Gastroesophageal sphincter (tissue), 4 donors: Measurements from ENCODE around the gene WWC2. TPM values are rescaled to one million over a fixed set of nuclear protein-coding genes. Genes with fewer than 3 reads are reported as not detected.

Experiments
- ATAC-seq: fragments of 150-250 bp; one replicate; pipeline ENCODE4 v1.9.1; 2016; ENCODE audit warnings: mild to moderate bottlenecking, moderate library complexity
- H3K27ac ChIP-seq, 4 donors: fragments of 200-600 bp; sonication (generic) in 3 of 4; 1 replicate in 3 of 4; 2 replicates in 1 of 4; pipeline ENCODE4 v1.5.1; 2016 to 2019
- H3K27me3 ChIP-seq: fragments of 200-600 bp; sonication (generic); one replicate; pipeline ENCODE4 v1.5.1; 2019
- H3K36me3 ChIP-seq, 2 donors: fragments of 200-600 bp; sonication (generic); one replicate each; pipeline ENCODE4 v1.5.1; 2019; ENCODE audit warnings: control low read depth in 1 of 2
- H3K4me1 ChIP-seq, 3 donors: fragments of 200-600 bp; sonication (generic); 1 replicate in 2 of 3; 2 replicates in 1 of 3; pipeline ENCODE4 v1.5.1; 2016 to 2019; ENCODE audit warnings: control low read depth in 2 of 3
- H3K4me3 ChIP-seq, 2 donors: fragments of 200-600 bp; sonication (generic); one replicate each; pipeline ENCODE4 v1.5.1; 2019; ENCODE audit warnings: mild to moderate bottlenecking in 1 of 2, moderate library complexity in 1 of 2
- H3K9me3 ChIP-seq, 3 donors: fragments of 200-600 bp; sonication (generic); one replicate each; pipeline ENCODE4 v1.5.1; 2017 to 2019; ENCODE audit warnings: control low read depth in 2 of 3
- CTCF ChIP-seq, 4 experiments: fragments of 200-600 bp in 2 of 4; fragments of 450-650 bp in 2 of 4; sonication (generic) in 1 of 4; IDR thresholded peaks; one replicate each; pipeline ENCODE4 v1.5.1; 2017 to 2019; ENCODE audit warnings: antibody characterized with exemption in 4 of 4, mild to moderate bottlenecking in 2 of 4, moderate library complexity in 2 of 4
- EP300 ChIP-seq: sonication (generic); formaldehyde crosslinking; IDR thresholded peaks from one replicate; pipeline ENCODE4 v1.6.1; 2017; ENCODE audit warnings: antibody characterized with exemption, mild to moderate bottlenecking
- POLR2A ChIP-seq, 2 donors: fragments of 450-650 bp; IDR thresholded peaks; one replicate each; pipeline ENCODE4 v1.6.1; 2017; ENCODE audit warnings: antibody characterized with exemption in 2 of 2, mild to moderate bottlenecking in 2 of 2, moderate library complexity in 1 of 2
- POLR2AphosphoS5 ChIP-seq: sonication (generic); formaldehyde crosslinking; IDR thresholded peaks from one replicate; pipeline ENCODE4 v1.6.1; 2017; ENCODE audit warnings: antibody characterized with exemption
- WGBS, 2 donors: methylation state at CpG; one replicate each; pipeline ENCODE4 v1.1.5; 2018; ENCODE audit warnings: low coverage in 1 of 2; 5-methylcytosine and 5-hydroxymethylcytosine counted together
- total RNA-seq, 4 donors: library from RNA; depleted of rRNA; stranded (reverse); fragments of >200 nt; gene quantifications; one replicate each; pipeline ENCODE4 v1.1.0, GENCODE V29; 2016

The WWC2 gene
- total RNA-seq, 4 donors from 2014 or later: 23.0 to 42.0 (median 37.2) TPM

- 88 to 91% methylated on average over 5 to 6 of the region's 6 CpGs for WGBS, 2 donors
- no peak overlapping the region for H3K4me3 ChIP-seq
- no peak for ATAC-seq
- H3K4me1 ChIP-seq: peaks cover 0 to 6% (median 0%) of the 10 kb centered on the region in 3 donors
- no peaks in the 10 kb centered on the region for H3K36me3 ChIP-seq
- H3K27ac ChIP-seq: no peak overlapping the region
- TF ChIP-seq POLR2A (IDR thresholded peaks at IDR 0.05) (no peak), EP300 (no peak), CTCF (IDR thresholded peaks at IDR 0.05) (no peak), POLR2AphosphoS5 (no peak)
- no peaks in the 10 kb centered on the region for H3K9me3 ChIP-seq
- H3K27me3 ChIP-seq: no peaks in the 10 kb centered on the region
Measured at GRCh38 chr4:183329244-183329643, 230.2 kb downstream of the WWC2 start.

GRCh38 chr4:183329954-183330742 lies 231.1 kb downstream of the WWC2 start:
- 48 to 64% methylated on average over 3 to 9 of the region's 10 CpGs for WGBS, 2 donors
- H3K27ac ChIP-seq: no peak overlapping the region
- no peak overlapping the region for H3K4me3 ChIP-seq
- ATAC-seq: no peak
- no peaks in the 10 kb centered on the region for H3K9me3 ChIP-seq
- TF ChIP-seq POLR2AphosphoS5 (no peak), EP300 (no peak), POLR2A (IDR thresholded peaks at IDR 0.05) (no peak), CTCF (IDR thresholded peaks at IDR 0.05) (no peak)
- no peaks in the 10 kb centered on the region for H3K36me3 ChIP-seq
- H3K27me3 ChIP-seq: no peaks in the 10 kb centered on the region
- peaks cover 0 to 6% (median 0%) of the 10 kb centered on the region in 3 donors for H3K4me1 ChIP-seq

- ATAC-seq: no peak
- H3K27me3 ChIP-seq: no peaks in the 10 kb centered on the region
- H3K4me3 ChIP-seq: no peak overlapping the region
- whole genome bisulfite sequencing, 2 donors: 83% methylated on average over 2 of the region's 2 CpGs; no CpG with 5 or more reads in 1 of the 2 donors
- H3K36me3 ChIP-seq: no peaks in the 10 kb centered on the region
- H3K27ac ChIP-seq: no peak overlapping the region
- TF ChIP-seq EP300: no peak
- no peak for TF ChIP-seq CTCF (IDR thresholded peaks at IDR 0.05)
- TF ChIP-seq POLR2AphosphoS5: no peak
- TF ChIP-seq POLR2A (IDR thresholded peaks at IDR 0.05): no peak
- H3K4me1 ChIP-seq: peaks cover 0 to 6% (median 0%) of the 10 kb centered on the region in 3 donors
- H3K9me3 ChIP-seq: no peaks in the 10 kb centered on the region
Measured at GRCh38 chr4:183330841-183331240, 231.8 kb downstream of the WWC2 start.

- WGBS, 2 donors: 75 to 86% methylated on average over 3 to 11 of the region's 11 CpGs
- Histone ChIP-seq H3K4me3 (no peak overlapping the region), H3K36me3 (no peaks in the 10 kb centered on the region), H3K4me1 (peaks cover 0 to 6% (median 0%) of the 10 kb centered on the region in 3 donors), H3K27me3 (peaks cover 6% of the 10 kb centered on the region), H3K9me3 (no peaks in the 10 kb centered on the region), H3K27ac (no peak overlapping the region)
- TF ChIP-seq POLR2A (IDR thresholded peaks at IDR 0.05) (no peak), POLR2AphosphoS5 (no peak), CTCF (IDR thresholded peaks at IDR 0.05) (no peak), EP300 (no peak)
- no peak for ATAC-seq
Measured at GRCh38 chr4:183332447-183332846, 233.4 kb downstream of the WWC2 start.

- no peak for ATAC-seq
- H3K9me3 ChIP-seq: no peaks in the 10 kb centered on the region
- no peak overlapping the region for H3K27ac ChIP-seq
Measured at GRCh38 chr4:183333202-183333601, 234.1 kb downstream of the WWC2 start.

More at GRCh38 chr4:183333202-183333601, 234.1 kb downstream of the WWC2 start:
- Histone ChIP-seq H3K4me1 (peaks cover 0 to 6% (median 0%) of the 10 kb centered on the region in 3 donors), H3K27me3 (peaks cover 6% of the 10 kb centered on the region), H3K4me3 (no peak overlapping the region), H3K36me3 (no peaks in the 10 kb centered on the region)
- no peak for TF ChIP-seq POLR2A (IDR thresholded peaks at IDR 0.05)
- no peak for TF ChIP-seq CTCF (IDR thresholded peaks at IDR 0.05)
- TF ChIP-seq EP300: no peak
- no peak for TF ChIP-seq POLR2AphosphoS5
- WGBS, 2 donors: 79 to 90% methylated on average over 4 to 9 of the region's 9 CpGs
